GM12878 (cell line): ENCODE measurements around the gene GUCY1B1. TPM values are rescaled to one million over a fixed set of nuclear protein-coding genes. Genes with fewer than 3 reads are reported as not detected.

Experiments used
- ATAC-seq: fragments of 200-7000 bp; cut with Tn5 transposase; 3 replicates; pipeline ENCODE4 v1.9.1; 2020; ENCODE audit warnings: mild to moderate bottlenecking, moderate library complexity
- BruUV-seq: library from RNA; stranded (reverse); fragments of 400-500 nt; replicated peaks from 2 replicates; lab custom pipeline; 2021; lab: Mats Ljungman, UMichigan
- CTCF ChIA-PET: fragments of 300-600 bp; sonication (Branson Sonifier 250); formaldehyde crosslinking; extraction: SDS; loops from one replicate; lab custom pipeline; 2021; ENCODE audit warnings: inconsistent platforms; lab: Yijun Ruan, JAX
- POLR2A ChIA-PET: fragments of 350-600 bp; formaldehyde crosslinking; extraction: SDS; loops from one replicate; lab custom pipeline; 2021; ENCODE audit warnings: inconsistent platforms; lab: Charles Lee
- RAD21 ChIA-PET: fragments of 300-600 bp; sonication (Branson Sonifier 250); formaldehyde crosslinking; loops from one replicate; lab custom pipeline; 2023; ENCODE audit warnings: antibody characterized with exemption; ENCODE audit not compliant: unreplicated experiment; lab: Charles Lee
- SMC1A ChIA-PET: fragments of 300-600 bp; sonication (Branson Sonifier 250); formaldehyde crosslinking; loops from one replicate; lab custom pipeline; 2023; ENCODE audit not compliant: unreplicated experiment, uncharacterized antibody; lab: Charles Lee
- DNase-seq: peaks from one replicate; pipeline ENCODE4 v3.0.0-alpha.2; 2011; ENCODE audit warnings: low read depth, low spot score
- FAIRE-seq: peaks from 3 replicates; lab custom pipeline; 2011; peaks lifted over from hg19 to GRCh38; lab: Jason Lieb, UNC
- H2AFZ ChIP-seq: 2 replicates; pipeline ENCODE4 v1.6.0; 2011; ENCODE audit warnings: low read depth, low read length, control low read depth; ENCODE audit not compliant: control insufficient read depth
- H3K27ac ChIP-seq: 2 replicates; pipeline ENCODE4 v1.5.1; 2011; ENCODE audit warnings: control low read depth; ENCODE audit not compliant: control insufficient read depth, insufficient read depth
- H3K27me3 ChIP-seq, 2 experiments: replicated peaks in 1 of 2; 2 replicates each; pipeline versions ENCODE4 v1.6.0 to v1.6.1; 2011; ENCODE audit warnings: low read length in 1 of 2; ENCODE audit not compliant: control insufficient read depth in 2 of 2, insufficient read depth in 2 of 2
- H3K36me3 ChIP-seq, 2 experiments: 2 replicates each; pipeline ENCODE4 v1.5.1; 2011; ENCODE audit warnings: low read length in 1 of 2; ENCODE audit not compliant: control insufficient read depth in 2 of 2, insufficient read depth in 2 of 2
- H3K4me1 ChIP-seq: 2 replicates; pipeline ENCODE4 v1.6.1; 2011; ENCODE audit warnings: mild to moderate bottlenecking, low read length, moderate library complexity, mixed read lengths; ENCODE audit not compliant: control insufficient read depth, insufficient read depth
- H3K4me2 ChIP-seq: 2 replicates; pipeline ENCODE4 v1.6.0; 2011; ENCODE audit warnings: control low read depth; ENCODE audit not compliant: control insufficient read depth, insufficient read depth
- H3K4me3 ChIP-seq: fragments of 200-600 bp; sonication (generic); 2 replicates; pipeline ENCODE4 v1.5.1; 2016
- H3K79me2 ChIP-seq: 2 replicates; pipeline ENCODE4 v1.6.0; 2011; ENCODE audit warnings: low read length; ENCODE audit not compliant: control insufficient read depth, insufficient read depth
- H3K9ac ChIP-seq: 2 replicates; pipeline ENCODE4 v1.8.0; 2011; ENCODE audit warnings: low read length, control low read depth, mixed read lengths; ENCODE audit not compliant: control insufficient read depth, insufficient read depth
- H3K9me3 ChIP-seq: replicated peaks from 3 replicates; pipeline ENCODE4 v1.5.1; 2011; ENCODE audit warnings: mild to moderate bottlenecking, low read length; ENCODE audit not compliant: control insufficient read depth, insufficient read depth
- H4K20me1 ChIP-seq: 2 replicates; pipeline ENCODE4 v1.6.0; 2011; ENCODE audit not compliant: control insufficient read depth, insufficient read depth
- GABPA ChIP-seq: IDR thresholded peaks from 2 replicates; pipeline ENCODE4 v1.6.1; 2014; ENCODE audit warnings: antibody characterized with exemption, low read depth, mild to moderate bottlenecking, inconsistent platforms
- MYB ChIP-seq: fragments of 150-350 bp; IDR thresholded peaks from 2 replicates; pipeline ENCODE4 v1.6.1; 2014; ENCODE audit warnings: mild to moderate bottlenecking, low read depth, low read length, borderline replicate concordance
- PRDM15 ChIP-seq: fragments of 450-650 bp; formaldehyde crosslinking; IDR thresholded peaks from 2 replicates; pipeline ENCODE4 v1.4.0; 2020; ENCODE audit warnings: mild to moderate bottlenecking, moderate library complexity
- RAD21 ChIP-seq: IDR thresholded peaks from 2 replicates; pipeline ENCODE4 v1.6.1; 2011; ENCODE audit warnings: mild to moderate bottlenecking, low read depth, low read length, moderate library complexity; ENCODE audit not compliant: insufficient read depth
- SKIL ChIP-seq: fragments of 450-650 bp; IDR thresholded peaks from 2 replicates; pipeline ENCODE4 v1.6.1; 2017; ENCODE audit warnings: mild to moderate bottlenecking, low read depth, inconsistent platforms; ENCODE audit not compliant: poor library complexity, severe bottlenecking
- TCF7 ChIP-seq: IDR thresholded peaks from 2 replicates; pipeline ENCODE4 v1.6.1; 2014; ENCODE audit warnings: antibody characterized with exemption, borderline replicate concordance
- WGBS: methylation state at CpG from one replicate; pipeline ENCODE4 v1.1.6; 2016; ENCODE audit warnings: low lambda C conversion rate; ENCODE audit not compliant: insufficient replicate concordance, insufficient coverage; ENCODE audit errors: missing lambda C conversion rate; 5-methylcytosine and 5-hydroxymethylcytosine counted together
- in situ Hi-C: fragments of 300-500 bp; cut with MboI; formaldehyde crosslinking; loops from 9 replicates; pipeline ENCODE4 v1.14.3; 2018; ENCODE audit warnings: mixed read lengths
- intact Hi-C: fragments of 100-400 bp; cut with micrococcal nuclease; formaldehyde crosslinking; loops from one replicate; pipeline ENCODE4 v1.14.2; 2022; ENCODE audit not compliant: unreplicated experiment
- polyA plus RNA-seq, 11 experiments: library from polyadenylated mRNA; depleted of rRNA in 4 of 11; unstranded in 6 of 11; stranded (reverse) in 5 of 11; fragments of >200 nt; fragmentation: Nextera tagmentation in 4 of 11; fragmentation: Illumina TruSeq in 1 of 11; extraction: Ambion mirVana in 4 of 11; extraction: Trizol in 1 of 11; gene quantifications; 1 replicate in 1 of 11; 2 replicates in 10 of 11; pipeline versions ENCODE4 v1.2.1 to v1.2.3, GENCODE V29; 2011 to 2016; ENCODE audit warnings: inconsistent platforms in 2 of 11, missing spikeins in 2 of 11, low read depth in 1 of 11
- total RNA-seq, 4 experiments: library from RNA; depleted of rRNA in 3 of 4; stranded (reverse); fragments of >200 nt in 3 of 4; fragmentation: Illumina TruSeq in 1 of 4; extraction: Trizol in 1 of 4; gene quantifications; 2 replicates each; pipeline versions ENCODE4 v1.2.1 to v1.2.3, GENCODE V29; 2013 to 2021

Gene GUCY1B1
- total and polyA plus RNA-seq, 10 of the 15 experiments (the other 5 are each of a cell fraction or from before 2014, with no cell fraction given): 0.60 to 38.5 (median 1.4) TPM

- Histone ChIP-seq H3K4me1 (no peaks in the 10 kb centered on the region), H3K27me3 (no peaks in the 10 kb centered on the region), H3K36me3 (no peaks in the 10 kb centered on the region), H3K4me3 (no peak overlapping the region), H3K79me2 (no peaks in the 10 kb centered on the region), H4K20me1 (no peaks in the 10 kb centered on the region), H3K27ac (no peak overlapping the region), H2AFZ (no peak overlapping the region), H3K9ac (no peak overlapping the region), H3K4me2 (no peak overlapping the region), H3K9me3 (no peaks in the 10 kb centered on the region)
- DNase-seq: no peak
- 38% methylated on average over 9 of the region's 9 CpGs for WGBS
- ATAC-seq: no peak
- no peak for FAIRE-seq
- ChIA-PET RAD21 (no interaction called here), CTCF (interaction anchor here (0.9 to 2.5 kb wide), 4 partner anchors 8 to 359 kb away, joined by 3 to 12 read pairs (median 8); partner anchors contain the start of gene CTSO), SMC1A (interaction anchor here (1.0 to 2.1 kb wide), 4 partner anchors 8 to 358 kb away, joined by 4 to 8 read pairs (median 6); no protein-coding TSS in a partner anchor), POLR2A (interaction anchor here (1.7 kb wide), 1 partner anchor 151 kb away, joined by 6 read pairs; the partner anchor contains the start of gene CTSO)
- in situ Hi-C loops (loop anchor here (25.0 kb wide), 1 partner anchor 1160 kb away; the partner anchor contains the start of gene PDGFC), intact Hi-C loops (no loop called here)
- BruUV-seq: no TSS peak
- TF ChIP-seq TCF7 (no peak), RAD21 (no peak), GABPA (no peak), MYB (no peak), SKIL (no peak), PRDM15 (CRISPR knock-in tag) (no peak)
Measured at GRCh38 chr4:155802190-155802959, 43.6 kb downstream of the GUCY1B1 start.
